Peyer's patch (tissue), 4 donors: ENCODE data around the gene FLRT1. TPM values are rescaled to one million over a fixed set of nuclear protein-coding genes. Genes with fewer than 3 reads are reported as not detected.
A peak's percentile ranks its signal among the peaks of the same experiment; 100 is the strongest.

ENCODE experiments used
- DNase-seq, 3 donors: peaks; one replicate each; pipeline ENCODE4 v3.0.0-alpha.2; 2017 to 2019
- H3K27ac ChIP-seq, 4 donors: fragments of 200-600 bp; sonication (generic); one replicate each; pipeline ENCODE4 v1.5.1; 2016 to 2019
- H3K27me3 ChIP-seq, 2 donors: fragments of 200-600 bp; sonication (generic); one replicate each; pipeline ENCODE4 v1.5.1; 2019
- H3K36me3 ChIP-seq, 3 donors: fragments of 200-600 bp; sonication (generic); one replicate each; pipeline ENCODE4 v1.5.1; 2016 to 2019
- H3K4me1 ChIP-seq, 4 donors: fragments of 200-600 bp; sonication (generic); one replicate each; pipeline ENCODE4 v1.5.1; 2016 to 2019
- H3K4me3 ChIP-seq, 4 donors: fragments of 200-600 bp; sonication (generic); 1 replicate in 3 of 4; 2 replicates in 1 of 4; pipeline ENCODE4 v1.5.1; 2016 to 2019; ENCODE audit warnings: mild to moderate bottlenecking in 1 of 4
- H3K9me3 ChIP-seq, 4 donors: fragments of 200-600 bp; sonication (generic); one replicate each; pipeline ENCODE4 v1.5.1; 2016 to 2019; ENCODE audit warnings: mild to moderate bottlenecking in 1 of 4
- POLR2A ChIP-seq, 2 donors: fragments of 450-650 bp; IDR thresholded peaks; one replicate each; pipeline ENCODE4 v1.5.1; 2017; ENCODE audit warnings: antibody characterized with exemption in 2 of 2, mild to moderate bottlenecking in 2 of 2, moderate library complexity in 2 of 2
- total RNA-seq, 4 donors: library from RNA; depleted of rRNA; stranded (reverse); fragments of >200 nt; gene quantifications; one replicate each; pipeline ENCODE4 v1.1.0, GENCODE V29; 2016
- TF ChIP-seq, protein P1 (sequence below), 6 experiments: fragments of 450-650 bp in 4 of 6; fragments of 200-600 bp in 2 of 6; sonication (generic) in 1 of 6; IDR thresholded peaks; one replicate each; pipeline ENCODE4 v1.5.1; 2017 to 2019; ENCODE audit warnings: antibody characterized with exemption in 6 of 6, mild to moderate bottlenecking in 3 of 6, moderate library complexity in 1 of 6

The FLRT1 gene
- total RNA-seq, 4 donors from 2014 or later, result 0.27 TPM; not detected in 3

DNA sequence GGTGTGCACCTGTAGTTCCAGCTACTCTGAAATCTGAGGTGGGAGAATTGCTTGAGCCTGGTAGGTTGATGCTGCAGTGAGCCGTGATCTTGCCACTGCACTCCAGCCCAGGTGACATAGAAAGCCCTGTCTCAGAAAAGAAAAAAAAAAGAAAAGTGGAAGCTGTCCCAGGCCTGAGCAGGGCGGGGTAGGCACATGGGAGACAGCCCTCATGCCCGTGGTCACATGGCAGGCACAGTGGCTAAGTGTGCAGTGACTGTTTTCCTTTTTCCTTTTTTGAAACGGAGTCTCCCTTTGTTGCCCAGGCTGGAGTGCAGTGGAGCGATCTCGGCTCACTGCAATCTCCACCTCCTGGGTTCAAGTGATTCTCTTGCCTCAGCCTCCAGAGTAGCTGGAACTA lies 41.7 kb upstream of the FLRT1 start:
- TF ChIP-seq, protein P1, sequence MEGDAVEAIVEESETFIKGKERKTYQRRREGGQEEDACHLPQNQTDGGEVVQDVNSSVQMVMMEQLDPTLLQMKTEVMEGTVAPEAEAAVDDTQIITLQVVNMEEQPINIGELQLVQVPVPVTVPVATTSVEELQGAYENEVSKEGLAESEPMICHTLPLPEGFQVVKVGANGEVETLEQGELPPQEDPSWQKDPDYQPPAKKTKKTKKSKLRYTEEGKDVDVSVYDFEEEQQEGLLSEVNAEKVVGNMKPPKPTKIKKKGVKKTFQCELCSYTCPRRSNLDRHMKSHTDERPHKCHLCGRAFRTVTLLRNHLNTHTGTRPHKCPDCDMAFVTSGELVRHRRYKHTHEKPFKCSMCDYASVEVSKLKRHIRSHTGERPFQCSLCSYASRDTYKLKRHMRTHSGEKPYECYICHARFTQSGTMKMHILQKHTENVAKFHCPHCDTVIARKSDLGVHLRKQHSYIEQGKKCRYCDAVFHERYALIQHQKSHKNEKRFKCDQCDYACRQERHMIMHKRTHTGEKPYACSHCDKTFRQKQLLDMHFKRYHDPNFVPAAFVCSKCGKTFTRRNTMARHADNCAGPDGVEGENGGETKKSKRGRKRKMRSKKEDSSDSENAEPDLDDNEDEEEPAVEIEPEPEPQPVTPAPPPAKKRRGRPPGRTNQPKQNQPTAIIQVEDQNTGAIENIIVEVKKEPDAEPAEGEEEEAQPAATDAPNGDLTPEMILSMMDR (IDR thresholded peaks at IDR 0.05), result no peak
- TF ChIP-seq POLR2A (IDR thresholded peaks at IDR 0.05), result no peak
- H3K9me3 ChIP-seq, result no peaks in the 10 kb centered on the region
- DNase-seq, result no peak
- peaks cover 0 to 6% (median 3%) of the 10 kb centered on the region in 4 donors for H3K4me1 ChIP-seq
- H3K27me3 ChIP-seq, result no peaks in the 10 kb centered on the region
- H3K4me3 ChIP-seq, result no peak overlapping the region
- H3K27ac ChIP-seq, result no peak overlapping the region
- peaks cover 0 to 89% (median 0%) of the 10 kb centered on the region in 3 donors for H3K36me3 ChIP-seq

DNA sequence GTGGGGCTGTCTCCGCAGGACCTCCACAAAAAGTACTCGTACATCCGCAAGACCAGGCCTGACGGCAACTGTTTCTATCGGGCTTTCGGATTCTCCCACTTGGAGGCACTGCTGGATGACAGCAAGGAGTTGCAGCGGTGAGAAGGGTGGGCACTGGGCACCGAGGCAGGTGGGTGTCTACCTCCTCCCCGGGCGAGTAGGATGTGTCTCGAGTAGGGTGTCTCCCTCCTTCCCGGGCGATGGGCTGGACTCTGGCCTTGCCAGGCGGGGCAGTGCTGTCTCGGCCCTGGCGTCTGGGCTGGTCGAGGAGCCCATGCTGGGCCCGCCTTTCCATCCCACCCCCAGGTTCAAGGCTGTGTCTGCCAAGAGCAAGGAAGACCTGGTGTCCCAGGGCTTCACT lies 39.2 kb upstream of the FLRT1 start:
- H3K4me1 ChIP-seq, result peaks cover 0 to 28% (median 21%) of the 10 kb centered on the region in 4 donors
- no peaks in the 10 kb centered on the region for H3K9me3 ChIP-seq
- H3K27me3 ChIP-seq, result no peaks in the 10 kb centered on the region
- no peak overlapping the region for H3K27ac ChIP-seq
- no peak overlapping the region for H3K4me3 ChIP-seq
- no peak for TF ChIP-seq POLR2A (IDR thresholded peaks at IDR 0.05)
- TF ChIP-seq, protein P1 (IDR thresholded peaks at IDR 0.05), result no peak
- DNase-seq, result no peak
- H3K36me3 ChIP-seq, result peaks cover 0 to 66% (median 0%) of the 10 kb centered on the region in 3 donors

DNA sequence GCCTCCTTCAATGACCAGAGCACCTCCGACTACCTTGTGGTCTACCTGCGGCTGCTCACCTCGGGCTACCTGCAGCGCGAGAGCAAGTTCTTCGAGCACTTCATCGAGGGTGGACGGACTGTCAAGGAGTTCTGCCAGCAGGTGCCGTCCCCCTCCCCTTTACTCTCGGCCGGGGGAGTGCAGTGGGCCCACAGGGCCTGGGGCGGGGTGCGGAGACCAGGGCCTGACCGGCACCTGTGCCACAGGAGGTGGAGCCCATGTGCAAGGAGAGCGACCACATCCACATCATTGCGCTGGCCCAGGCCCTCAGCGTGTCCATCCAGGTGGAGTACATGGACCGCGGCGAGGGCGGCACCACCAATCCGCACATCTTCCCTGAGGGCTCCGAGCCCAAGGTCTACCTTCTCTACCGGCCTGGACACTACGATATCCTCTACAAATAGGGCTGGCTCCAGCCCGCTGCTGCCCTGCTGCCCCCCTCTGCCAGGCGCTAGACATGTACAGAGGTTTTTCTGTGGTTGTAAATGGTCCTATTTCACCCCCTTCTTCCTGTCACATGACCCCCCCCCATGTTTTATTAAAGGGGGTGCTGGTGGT lies 38.5 kb upstream of the FLRT1 start:
- peaks cover 0 to 31% (median 21%) of the 10 kb centered on the region in 4 donors for H3K4me1 ChIP-seq
- H3K36me3 ChIP-seq, result peaks cover 0 to 61% (median 0%) of the 10 kb centered on the region in 3 donors
- no peak for DNase-seq
- no peaks in the 10 kb centered on the region for H3K9me3 ChIP-seq
- H3K27ac ChIP-seq, result no peak overlapping the region
- H3K27me3 ChIP-seq, result no peaks in the 10 kb centered on the region
- TF ChIP-seq POLR2A (IDR thresholded peaks at IDR 0.05), result no peak
- no peak overlapping the region for H3K4me3 ChIP-seq

DNA sequence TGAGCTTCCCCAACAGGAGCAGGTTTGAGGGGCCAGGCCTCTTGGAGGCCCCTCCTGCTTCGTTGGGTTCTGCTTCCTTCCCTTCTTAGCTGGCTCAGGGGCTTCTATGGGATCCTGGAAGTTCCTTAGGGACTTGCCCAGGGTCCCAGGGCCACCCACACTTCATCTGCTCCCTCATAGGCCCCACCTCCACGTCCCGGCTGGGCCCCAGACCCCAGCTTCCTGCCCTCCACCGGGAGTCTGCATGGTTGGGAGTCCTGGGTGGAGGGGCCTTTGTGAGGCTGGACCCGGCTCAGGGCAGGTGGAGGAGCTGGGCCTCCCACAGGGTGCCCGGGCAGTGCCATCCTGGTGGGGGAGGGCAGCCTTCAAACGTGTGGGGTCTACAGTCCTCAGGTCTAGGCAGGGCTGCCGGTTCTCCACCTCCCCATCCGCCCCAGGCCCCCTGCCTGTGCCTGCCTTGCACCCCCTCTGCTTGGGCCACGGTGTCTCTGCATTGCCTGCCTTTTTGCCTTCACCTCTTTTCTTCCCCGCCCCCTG lies 37.9 kb upstream of the FLRT1 start:
- no peak overlapping the region for H3K27ac ChIP-seq
- H3K36me3 ChIP-seq, result peaks cover 0 to 54% (median 0%) of the 10 kb centered on the region in 3 donors
- TF ChIP-seq POLR2A (IDR thresholded peaks at IDR 0.05), result no peak
- TF ChIP-seq, protein P1 (IDR thresholded peaks at IDR 0.05), result no peak
- H3K4me3 ChIP-seq, result no peak overlapping the region
- no peaks in the 10 kb centered on the region for H3K9me3 ChIP-seq
- no peak for DNase-seq
- H3K4me1 ChIP-seq, result peaks cover 0 to 33% (median 21%) of the 10 kb centered on the region in 4 donors
- no peaks in the 10 kb centered on the region for H3K27me3 ChIP-seq

DNA sequence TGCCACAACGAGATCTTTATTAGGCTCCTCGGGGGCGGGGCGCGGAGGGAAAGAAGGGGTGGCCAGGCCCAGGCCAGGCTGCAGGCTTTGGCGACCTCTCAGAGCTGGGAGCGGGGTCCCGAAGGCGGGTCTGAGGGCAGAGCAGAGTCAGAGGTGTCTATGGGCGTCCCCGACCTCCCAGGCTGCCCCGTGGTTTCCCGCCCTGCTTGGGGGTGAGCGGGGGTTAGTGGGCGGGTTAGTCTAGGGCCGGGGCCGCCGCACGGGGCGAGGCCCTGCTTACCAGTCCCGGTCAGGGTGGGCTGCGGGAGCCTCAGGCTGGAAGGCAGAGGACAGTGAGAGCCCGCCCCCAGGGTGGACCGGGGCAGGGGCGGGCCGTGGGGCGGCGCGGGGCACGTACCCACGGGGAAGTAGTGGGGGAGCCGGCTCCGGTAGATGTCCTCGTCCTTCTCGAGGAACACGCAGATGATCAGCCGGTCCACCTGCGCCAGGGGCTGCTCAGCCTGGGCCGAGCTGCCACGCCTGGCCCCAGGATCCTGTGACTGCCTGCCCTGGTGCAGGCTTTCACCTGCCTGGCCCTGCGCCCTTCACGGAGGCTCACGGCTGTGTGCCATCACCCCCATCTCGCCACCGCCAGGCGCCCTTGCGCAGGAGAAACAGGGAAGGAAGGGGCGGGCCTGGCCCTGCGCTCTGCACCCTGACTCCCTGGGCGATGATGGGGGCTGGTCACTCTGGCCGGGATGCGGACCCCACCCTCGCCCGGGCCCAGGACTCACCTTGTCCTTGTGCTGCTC lies 37.0 kb upstream of the FLRT1 start:
- peaks cover 0 to 33% (median 21%) of the 10 kb centered on the region in 4 donors for H3K4me1 ChIP-seq
- no peak overlapping the region for H3K27ac ChIP-seq
- DNase-seq, result no peak
- H3K36me3 ChIP-seq, result peaks cover 0 to 49% (median 0%) of the 10 kb centered on the region in 3 donors
- peak overlapping the region in 2 of 4 donors; percentile 44 to 50 for H3K4me3 ChIP-seq
- TF ChIP-seq, protein P1 (IDR thresholded peaks at IDR 0.05), result no peak
- TF ChIP-seq POLR2A (IDR thresholded peaks at IDR 0.05), result no peak
- no peaks in the 10 kb centered on the region for H3K27me3 ChIP-seq
- no peaks in the 10 kb centered on the region for H3K9me3 ChIP-seq
